ENCODE results near the gene VWA2. TPM values are rescaled to one million over a fixed set of nuclear protein-coding genes. Genes with fewer than 3 reads are reported as not detected.

Gene VWA2
- total RNA-seq, 2 donors from 2014 or later: not detected

DNA sequence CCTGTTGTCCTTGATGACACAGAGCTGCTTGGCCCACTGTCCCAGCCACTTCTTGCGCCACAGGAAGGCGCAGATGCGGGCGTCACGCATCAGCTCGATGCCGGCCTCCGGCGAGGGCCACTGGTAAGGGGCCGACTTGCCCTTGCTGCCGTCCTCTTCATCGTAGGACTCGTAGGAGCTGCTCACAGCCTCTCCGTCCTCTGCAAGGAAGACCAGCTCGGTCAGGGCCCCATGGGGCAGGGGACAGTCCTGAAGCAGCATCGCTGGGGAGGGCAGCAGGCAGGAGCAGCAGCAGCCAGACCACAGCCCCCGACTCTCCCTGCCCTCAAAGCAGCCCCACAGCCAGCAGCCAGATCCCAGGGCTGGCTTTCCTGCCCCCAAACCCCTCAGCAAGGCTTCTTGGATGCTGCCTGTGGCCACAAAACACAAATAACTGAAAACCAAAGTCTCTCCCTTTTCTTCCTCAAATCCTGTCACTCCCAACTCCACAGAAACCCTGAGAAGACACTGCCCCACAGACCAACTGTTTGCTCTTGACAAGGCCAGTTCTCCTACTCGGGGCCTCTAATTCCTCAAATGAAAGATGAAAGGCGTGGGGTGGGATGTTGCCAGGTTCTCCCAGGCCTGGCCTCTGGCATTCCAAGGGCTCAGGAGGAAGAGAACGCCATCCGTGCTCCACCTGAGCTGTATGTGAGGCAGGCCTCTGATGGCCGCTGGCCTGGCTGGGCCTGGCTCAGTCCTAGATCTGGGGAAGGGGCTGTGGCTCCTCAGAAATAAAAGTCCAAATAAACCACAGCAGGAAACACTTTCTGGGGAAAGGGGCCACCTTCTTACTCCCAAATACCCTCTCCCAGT is 76.7 kb downstream of the VWA2 start:
- H3K4me1 Mint-ChIP-seq (ENCODE audit: low read depth in 2 of 2): peaks cover 0 to 3% of the 10 kb centered on the region in 2 donors
- no peak overlapping the region for H3K4me3 Mint-ChIP-seq
- H3K27me3 Mint-ChIP-seq: peaks cover 6 to 12% of the 10 kb centered on the region in 2 donors
- H3K36me3 Mint-ChIP-seq: no peaks in the 10 kb centered on the region
- peak; percentile 29 to 37 for ATAC-seq
- no peaks in the 10 kb centered on the region for H3K9me3 Mint-ChIP-seq
- DNase-seq (ENCODE audit: low spot score): no peak
- peak overlapping the region in 1 of 2 donors; percentile 2 for H3K27ac Mint-ChIP-seq

DNA sequence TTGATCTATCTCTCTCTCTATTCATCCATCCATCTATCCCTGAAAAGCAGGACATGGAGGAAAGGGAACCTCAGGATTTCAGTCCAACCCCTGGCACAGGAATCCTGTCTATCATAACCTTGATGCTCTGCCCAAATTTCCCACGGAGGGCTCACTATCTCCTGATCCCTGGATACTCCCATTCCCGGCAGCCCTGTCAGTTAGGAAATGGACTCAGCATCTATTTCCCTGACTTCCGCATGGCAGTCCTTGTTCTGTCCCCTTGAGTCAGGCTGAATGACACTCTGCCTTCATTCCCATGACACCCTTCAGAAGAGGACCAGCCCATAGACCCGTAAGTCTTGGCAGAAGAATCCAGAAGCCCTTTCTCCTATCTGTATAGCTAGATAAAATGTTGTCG is 77.7 kb downstream of the VWA2 start:
- Mint-ChIP-seq H3K9me3 (no peaks in the 10 kb centered on the region), H3K4me3 (no peak overlapping the region)
- no peak for ATAC-seq

DNA sequence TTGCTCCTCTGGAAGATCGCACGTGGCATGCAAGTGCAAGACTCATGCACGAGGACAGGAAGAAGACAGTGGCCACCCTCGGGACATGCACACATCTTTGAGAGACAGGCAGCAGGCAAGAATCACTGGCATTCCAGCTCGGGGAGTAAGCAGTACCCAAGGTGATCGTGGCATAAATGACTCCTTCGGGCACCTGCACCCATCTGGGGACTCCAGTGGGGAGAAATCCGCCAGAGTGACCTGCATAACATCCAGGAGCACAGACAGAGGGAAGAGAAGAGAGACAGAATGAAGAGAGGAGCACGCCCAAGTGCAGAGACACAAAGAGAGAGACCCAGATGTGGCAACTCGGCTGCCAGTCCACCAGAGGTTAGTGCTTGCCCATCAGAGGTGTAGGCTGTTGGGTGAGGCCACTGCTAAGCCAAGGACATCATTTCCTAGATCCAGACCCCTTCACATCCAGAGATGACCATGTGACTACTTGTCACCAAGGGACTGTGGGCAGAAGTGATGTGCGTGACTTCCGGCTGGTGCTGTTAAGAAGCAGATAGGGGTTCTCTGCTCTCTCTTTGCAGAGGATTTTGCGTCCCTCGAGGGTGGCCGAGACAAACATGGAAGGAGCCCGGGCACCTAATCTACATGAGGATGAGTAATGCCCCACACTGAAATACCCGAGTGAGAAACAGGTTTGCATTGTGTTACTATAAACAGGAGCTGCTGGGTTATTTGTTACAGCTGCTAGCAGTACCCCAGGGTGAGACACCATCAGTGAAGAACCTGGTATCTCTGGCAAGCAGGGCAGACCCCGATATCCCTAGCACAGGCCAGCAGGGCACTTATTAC is 80.6 kb downstream of the VWA2 start:
- ATAC-seq (no peak), DNase-seq (ENCODE audit: low spot score) (peak; percentile 15)
- H3K9me3 Mint-ChIP-seq: no peaks in the 10 kb centered on the region
- peaks cover 6 to 12% of the 10 kb centered on the region in 2 donors for H3K27me3 Mint-ChIP-seq
- no peak overlapping the region for H3K4me3 Mint-ChIP-seq
- H3K4me1 Mint-ChIP-seq (ENCODE audit: low read depth in 2 of 2): peaks cover 0 to 3% of the 10 kb centered on the region in 2 donors
- no peaks in the 10 kb centered on the region for H3K36me3 Mint-ChIP-seq
- H3K27ac Mint-ChIP-seq: no peak overlapping the region

More for the DNA sequence above, 77.7 kb downstream of the VWA2 start:
- no peak for DNase-seq (ENCODE audit: low spot score)
- H3K27ac Mint-ChIP-seq: peak overlapping the region in 1 of 2 donors; percentile 2
- H3K36me3 Mint-ChIP-seq: no peaks in the 10 kb centered on the region
- peaks cover 6 to 12% of the 10 kb centered on the region in 2 donors for H3K27me3 Mint-ChIP-seq
- H3K4me1 Mint-ChIP-seq (ENCODE audit: low read depth in 2 of 2): peaks cover 0 to 3% of the 10 kb centered on the region in 2 donors

DNA sequence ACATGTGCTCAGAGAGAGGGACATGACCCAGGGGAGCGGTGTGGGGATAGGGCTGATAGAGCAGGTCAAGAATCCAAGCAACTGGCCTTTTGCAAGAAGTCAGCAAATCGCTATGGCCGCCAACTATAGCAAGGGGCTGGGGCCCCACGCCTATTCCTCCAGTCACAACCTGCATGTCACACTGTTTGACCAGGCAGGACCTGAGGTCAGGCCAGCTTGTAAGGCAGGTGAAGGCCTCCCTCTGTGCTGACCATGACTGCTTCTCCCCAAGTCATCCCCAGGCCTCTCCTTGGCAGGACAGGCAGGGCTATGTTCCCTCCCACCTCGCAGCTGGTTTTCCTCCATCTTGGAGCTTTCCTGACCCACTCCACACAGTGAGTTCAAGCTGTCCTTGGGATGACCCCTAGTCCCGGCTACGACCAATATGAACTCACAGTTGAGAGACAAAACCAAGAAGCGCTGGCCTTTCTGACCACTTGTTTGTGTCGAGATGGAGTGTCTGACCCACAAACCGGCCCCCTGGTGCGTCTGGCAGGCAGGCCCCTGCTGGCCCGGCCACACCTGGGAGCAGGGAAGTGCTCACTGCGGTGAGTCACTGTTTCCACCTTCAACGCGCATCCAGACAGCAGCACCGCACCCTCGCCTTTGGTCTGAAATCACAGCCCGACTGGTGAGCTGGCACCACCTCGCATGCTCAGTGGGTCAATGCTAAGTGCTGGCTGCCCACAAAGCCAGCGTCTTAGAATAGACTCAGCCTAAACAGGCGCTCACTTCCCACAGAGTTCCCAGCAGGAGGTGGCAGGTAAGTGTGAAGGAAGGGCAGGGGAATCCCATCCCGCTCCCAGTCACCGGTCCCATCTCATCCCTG is 81.4 kb downstream of the VWA2 start:
- Mint-ChIP-seq H3K4me3 (no peak overlapping the region), H3K9me3 (no peaks in the 10 kb centered on the region), H3K27ac (no peak overlapping the region)

DNA sequence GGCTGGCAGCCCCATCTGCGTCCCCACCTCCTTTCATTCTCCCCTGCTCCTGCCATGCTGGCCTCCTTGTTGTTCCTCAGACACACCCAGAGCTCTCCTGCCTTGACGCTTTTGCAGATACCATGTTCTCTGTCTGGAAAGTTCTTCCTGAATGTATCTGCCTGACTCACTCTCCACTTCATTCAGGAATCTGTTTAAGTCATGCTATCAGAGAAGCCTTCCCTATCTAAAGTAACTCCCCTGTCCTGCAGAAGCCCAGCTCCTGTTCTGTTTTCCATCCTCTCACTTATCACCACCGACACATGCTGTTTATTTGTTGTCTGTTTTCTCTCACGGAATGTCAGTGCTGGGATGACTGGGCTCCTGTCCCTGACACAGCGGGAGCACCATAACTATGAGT is 83.3 kb downstream of the VWA2 start:
- Mint-ChIP-seq H3K36me3 (no peaks in the 10 kb centered on the region), H3K4me3 (no peak overlapping the region), H3K9me3 (no peaks in the 10 kb centered on the region), H3K27me3 (peaks cover 3 to 5% of the 10 kb centered on the region in 2 donors), H3K27ac (no peak overlapping the region), H3K4me1 (ENCODE audit: low read depth in 2 of 2) (peaks cover 0 to 3% of the 10 kb centered on the region in 2 donors)
- ATAC-seq (no peak), DNase-seq (ENCODE audit: low spot score) (no peak)

More for the DNA sequence above, 81.4 kb downstream of the VWA2 start:
- Mint-ChIP-seq H3K27me3 (peaks cover 6 to 12% of the 10 kb centered on the region in 2 donors), H3K36me3 (no peaks in the 10 kb centered on the region), H3K4me1 (ENCODE audit: low read depth in 2 of 2) (peaks cover 0 to 3% of the 10 kb centered on the region in 2 donors)
- ATAC-seq (no peak), DNase-seq (ENCODE audit: low spot score) (no peak)

- no peak for DNase-seq (ENCODE audit: low spot score)
- no peak overlapping the region for H3K27ac Mint-ChIP-seq
- ATAC-seq: no peak
- no peak overlapping the region for H3K4me3 Mint-ChIP-seq
- H3K4me1 Mint-ChIP-seq (ENCODE audit: low read depth in 2 of 2): peaks cover 0 to 3% of the 10 kb centered on the region in 2 donors
- H3K36me3 Mint-ChIP-seq: no peaks in the 10 kb centered on the region
- no peaks in the 10 kb centered on the region for H3K9me3 Mint-ChIP-seq
- H3K27me3 Mint-ChIP-seq: peaks cover 2 to 3% of the 10 kb centered on the region in 2 donors
Observed at GRCh38 chr10:114323023-114323422, 84.0 kb downstream of the VWA2 start.

DNA sequence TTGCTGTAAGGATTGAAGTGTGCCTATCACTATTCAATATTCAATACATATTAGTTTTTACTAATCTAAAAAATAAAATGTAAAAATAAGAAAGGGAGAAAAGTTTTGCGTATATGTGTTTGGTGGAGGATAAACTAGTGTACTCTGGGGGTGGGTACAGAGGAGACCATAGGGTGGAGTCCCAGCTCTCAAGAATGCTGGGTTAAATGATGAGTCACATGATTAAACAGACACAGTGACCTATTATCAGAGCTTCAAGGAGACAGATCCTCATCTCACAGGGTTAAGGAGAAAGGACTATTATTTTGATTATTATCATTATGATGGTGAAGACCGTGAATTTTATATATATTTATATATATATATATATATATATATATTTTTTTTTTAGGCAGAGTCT is 87.7 kb downstream of the VWA2 start:
- H3K27ac Mint-ChIP-seq: no peak overlapping the region
- H3K4me1 Mint-ChIP-seq (ENCODE audit: low read depth in 2 of 2): no peaks in the 10 kb centered on the region
- H3K36me3 Mint-ChIP-seq: no peaks in the 10 kb centered on the region
- H3K9me3 Mint-ChIP-seq: no peaks in the 10 kb centered on the region
- DNase-seq (ENCODE audit: low spot score) (no peak), ATAC-seq (no peak)
- no peak overlapping the region for H3K4me3 Mint-ChIP-seq
- H3K27me3 Mint-ChIP-seq: no peaks in the 10 kb centered on the region

- Mint-ChIP-seq H3K36me3 (no peaks in the 10 kb centered on the region), H3K9me3 (no peaks in the 10 kb centered on the region), H3K27ac (no peak overlapping the region), H3K4me1 (ENCODE audit: low read depth in 2 of 2) (no peaks in the 10 kb centered on the region), H3K4me3 (no peak overlapping the region), H3K27me3 (no peaks in the 10 kb centered on the region)
- ATAC-seq (no peak), DNase-seq (ENCODE audit: low spot score) (no peak)
Observed at GRCh38 chr10:114327537-114328440, 88.7 kb downstream of the VWA2 start.

GRCh38 chr10:114328441-114328812 is 89.4 kb downstream of the VWA2 start:
- no peaks in the 10 kb centered on the region for H3K36me3 Mint-ChIP-seq
- H3K9me3 Mint-ChIP-seq: no peaks in the 10 kb centered on the region
- no peaks in the 10 kb centered on the region for H3K4me1 Mint-ChIP-seq (ENCODE audit: low read depth in 2 of 2)

DNA sequence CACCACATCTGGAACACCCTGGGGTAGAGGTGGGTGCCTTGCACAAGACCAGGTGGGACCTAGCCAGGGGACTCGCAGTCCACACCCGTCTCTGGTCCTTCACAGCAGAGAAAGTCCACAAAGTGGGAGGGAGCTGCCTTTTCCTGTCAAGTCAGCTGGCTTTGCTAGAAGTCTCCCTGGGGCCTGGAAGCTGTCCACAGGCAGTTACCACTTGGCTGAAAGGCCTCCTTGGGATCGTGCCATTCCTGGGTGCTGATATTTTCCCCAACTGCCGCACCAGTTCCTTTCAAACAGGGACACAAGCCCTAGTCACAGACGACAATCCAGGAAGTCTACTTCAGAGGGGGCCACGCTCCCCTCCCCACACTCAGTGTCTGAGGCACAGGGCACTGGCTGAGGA is 89.8 kb downstream of the VWA2 start:
- Mint-ChIP-seq H3K4me3 (no peak overlapping the region), H3K4me1 (ENCODE audit: low read depth in 2 of 2) (no peaks in the 10 kb centered on the region), H3K36me3 (no peaks in the 10 kb centered on the region), H3K27me3 (no peaks in the 10 kb centered on the region), H3K9me3 (no peaks in the 10 kb centered on the region), H3K27ac (no peak overlapping the region)
- DNase-seq (ENCODE audit: low spot score): no peak
- ATAC-seq: no peak

More at GRCh38 chr10:114328441-114328812, 89.4 kb downstream of the VWA2 start:
- ATAC-seq (no peak), DNase-seq (ENCODE audit: low spot score) (no peak)
- Mint-ChIP-seq H3K27me3 (no peaks in the 10 kb centered on the region), H3K27ac (no peak overlapping the region), H3K4me3 (no peak overlapping the region)

GRCh38 chr10:114329634-114330365 is 90.7 kb downstream of the VWA2 start:
- Mint-ChIP-seq H3K36me3 (no peaks in the 10 kb centered on the region), H3K4me1 (ENCODE audit: low read depth in 2 of 2) (peaks cover 0 to 7% of the 10 kb centered on the region in 2 donors), H3K27ac (no peak overlapping the region), H3K4me3 (no peak overlapping the region), H3K9me3 (no peaks in the 10 kb centered on the region), H3K27me3 (peaks cover 3 to 6% of the 10 kb centered on the region in 2 donors)
- ATAC-seq: no peak
- no peak for DNase-seq (ENCODE audit: low spot score)

Data from natural killer cell treated with Interleukin-12 subunit alpha and Interleukin-12 subunit beta and Interleukin-15 and Interleukin-18, amount 100 ng/mL, for 72 hours (primary cell).